Lung (tissue), 12 donors: ENCODE data around the gene TPRA1. TPM values are rescaled to one million over a fixed set of nuclear protein-coding genes. Genes with fewer than 3 reads are reported as not detected.
A peak's percentile ranks its signal among the peaks of the same experiment; 100 is the strongest.

Experiments
- ATAC-seq: fragments of 200-7000 bp; cut with Tn5 transposase; one replicate; pipeline ENCODE4 v1.9.1; 2020; ENCODE audit warnings: moderate number of reproducible peaks; ENCODE audit not compliant: insufficient read depth, low FRiP score
- DNase-seq, 3 donors: peaks; one replicate each; pipeline ENCODE4 v3.0.0-alpha.2; 2013 to 2017
- H3K27ac ChIP-seq, 2 donors: one replicate each; pipeline ENCODE4 v1.5.1; 2013; ENCODE audit warnings: mild to moderate bottlenecking in 2 of 2, moderate library complexity in 2 of 2, control low read depth in 1 of 2, inconsistent platforms in 1 of 2, low read depth in 1 of 2, low read length in 1 of 2
- H3K27me3 ChIP-seq, 3 donors: one replicate each; pipeline ENCODE4 v1.5.1; 2013; ENCODE audit warnings: low read length in 2 of 3; ENCODE audit not compliant: control insufficient read depth in 3 of 3, insufficient read depth in 3 of 3
- H3K36me3 ChIP-seq, 4 donors: one replicate each; pipeline ENCODE4 v1.5.1; 2013; ENCODE audit warnings: low read length in 4 of 4, mild to moderate bottlenecking in 1 of 4, moderate library complexity in 1 of 4; ENCODE audit not compliant: control insufficient read depth in 4 of 4, insufficient read depth in 4 of 4
- H3K4me1 ChIP-seq, 5 donors: one replicate each; pipeline ENCODE4 v1.5.1; 2013; ENCODE audit warnings: low read length in 5 of 5, mild to moderate bottlenecking in 2 of 5, moderate library complexity in 1 of 5; ENCODE audit not compliant: control insufficient read depth in 5 of 5, insufficient read depth in 5 of 5
- H3K4me3 ChIP-seq: one replicate; pipeline ENCODE4 v1.5.1; 2013; ENCODE audit warnings: mild to moderate bottlenecking, control low read depth, moderate library complexity
- H3K9ac ChIP-seq, 2 donors: one replicate each; pipeline ENCODE4 v1.5.1; 2013; ENCODE audit warnings: low read length in 2 of 2, control low read depth in 1 of 2; ENCODE audit not compliant: insufficient read depth in 1 of 2
- H3K9me3 ChIP-seq, 4 donors: one replicate each; pipeline ENCODE4 v1.5.1; 2013; ENCODE audit warnings: low read length in 3 of 4, mild to moderate bottlenecking in 1 of 4, moderate library complexity in 1 of 4; ENCODE audit not compliant: control insufficient read depth in 4 of 4, insufficient read depth in 3 of 4
- WGBS, 2 donors: extraction: QIAGEN DNeasy Blood & Tissue Kit; methylation state at CpG; one replicate each; pipeline ENCODE4 v1.1.7; 2013; 5-methylcytosine and 5-hydroxymethylcytosine counted together
- polyA plus RNA-seq, 2 donors: library from polyadenylated mRNA; stranded (reverse); fragments of 200-250 nt; gene quantifications; one replicate each; pipeline ENCODE4 v1.2.1, GENCODE V29; 2013
- total RNA-seq, 2 donors: library from RNA; depleted of rRNA in 1 of 2; stranded (reverse); fragments of >200 nt in 1 of 2; gene quantifications; one replicate each; pipeline ENCODE4 v1.2.1, GENCODE V29; 2014 to 2021
- TF ChIP-seq, protein P1 (sequence below): IDR thresholded peaks from 2 replicates; pipeline ENCODE4 v1.5.1; 2012; ENCODE audit warnings: mild to moderate bottlenecking; ENCODE audit errors: control extremely low read depth, extremely low read depth
- donor health status: control.
- donor health status: control.
- donor health status: Bipolar disorder and iron deficiency.
- donor health status: healthy.
- donor health status: DM: yes; HTN: yes; CAD: no.

Gene TPRA1
- total and polyA plus RNA-seq, 4 donors = 28.9 to 53.2 (median 38.0) TPM

DNA sequence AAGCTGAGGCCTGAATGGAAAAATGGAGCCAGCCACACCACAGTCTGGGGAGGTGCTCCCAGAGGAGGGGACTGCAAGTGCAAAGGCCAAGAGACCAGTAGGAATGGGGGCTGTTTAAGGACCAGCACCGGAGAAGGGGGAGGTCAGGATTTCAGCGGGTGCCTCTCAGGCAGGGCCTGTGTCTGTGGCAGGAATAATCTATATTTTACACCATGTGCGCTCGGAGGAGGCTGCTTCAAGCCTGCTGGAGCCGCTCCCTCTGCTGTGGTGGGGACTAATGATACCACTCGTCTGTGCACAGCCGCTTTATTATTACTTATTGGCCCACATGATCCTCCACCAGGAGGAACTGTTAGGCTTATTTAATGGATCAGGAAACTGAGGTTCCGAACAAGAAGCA, 45.3 kb downstream of the TPRA1 start:
- Histone ChIP-seq H3K4me3 (no peak overlapping the region), H3K4me1 (peaks cover 0 to 14% (median 0%) of the 10 kb centered on the region in 5 donors), H3K27ac (no peak overlapping the region), H3K36me3 (no peaks in the 10 kb centered on the region), H3K9me3 (no peaks in the 10 kb centered on the region), H3K27me3 (no peaks in the 10 kb centered on the region), H3K9ac (no peak overlapping the region)
- ATAC-seq (no peak), DNase-seq (no peak)
- TF ChIP-seq, protein P1, sequence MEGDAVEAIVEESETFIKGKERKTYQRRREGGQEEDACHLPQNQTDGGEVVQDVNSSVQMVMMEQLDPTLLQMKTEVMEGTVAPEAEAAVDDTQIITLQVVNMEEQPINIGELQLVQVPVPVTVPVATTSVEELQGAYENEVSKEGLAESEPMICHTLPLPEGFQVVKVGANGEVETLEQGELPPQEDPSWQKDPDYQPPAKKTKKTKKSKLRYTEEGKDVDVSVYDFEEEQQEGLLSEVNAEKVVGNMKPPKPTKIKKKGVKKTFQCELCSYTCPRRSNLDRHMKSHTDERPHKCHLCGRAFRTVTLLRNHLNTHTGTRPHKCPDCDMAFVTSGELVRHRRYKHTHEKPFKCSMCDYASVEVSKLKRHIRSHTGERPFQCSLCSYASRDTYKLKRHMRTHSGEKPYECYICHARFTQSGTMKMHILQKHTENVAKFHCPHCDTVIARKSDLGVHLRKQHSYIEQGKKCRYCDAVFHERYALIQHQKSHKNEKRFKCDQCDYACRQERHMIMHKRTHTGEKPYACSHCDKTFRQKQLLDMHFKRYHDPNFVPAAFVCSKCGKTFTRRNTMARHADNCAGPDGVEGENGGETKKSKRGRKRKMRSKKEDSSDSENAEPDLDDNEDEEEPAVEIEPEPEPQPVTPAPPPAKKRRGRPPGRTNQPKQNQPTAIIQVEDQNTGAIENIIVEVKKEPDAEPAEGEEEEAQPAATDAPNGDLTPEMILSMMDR = no peak
- 96 to 98% methylated on average over 8 of the region's 8 CpGs for WGBS, 2 donors

DNA sequence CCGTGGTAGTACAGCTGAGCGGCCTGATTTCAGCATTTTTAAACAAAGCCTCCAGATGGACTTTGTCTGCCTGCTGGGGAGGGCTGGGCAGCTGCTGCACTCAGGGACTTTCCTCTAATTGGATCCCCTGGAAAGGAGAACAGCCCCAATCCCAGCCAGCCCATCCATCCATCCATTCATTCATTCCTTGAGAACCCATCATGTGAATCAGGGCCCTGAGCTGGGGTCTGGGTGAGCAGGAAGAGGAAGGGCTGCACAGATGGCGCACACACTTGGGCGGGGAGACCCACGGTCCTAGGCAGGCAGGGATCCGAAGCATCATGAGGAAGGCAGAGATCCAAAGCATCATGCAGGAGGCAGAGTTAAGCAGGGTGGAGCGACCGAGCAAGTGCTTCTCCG, 45.7 kb downstream of the TPRA1 start:
- ATAC-seq (no peak), DNase-seq (no peak)
- WGBS, 2 donors = 77 to 82% methylated on average over 9 of the region's 9 CpGs

DNA sequence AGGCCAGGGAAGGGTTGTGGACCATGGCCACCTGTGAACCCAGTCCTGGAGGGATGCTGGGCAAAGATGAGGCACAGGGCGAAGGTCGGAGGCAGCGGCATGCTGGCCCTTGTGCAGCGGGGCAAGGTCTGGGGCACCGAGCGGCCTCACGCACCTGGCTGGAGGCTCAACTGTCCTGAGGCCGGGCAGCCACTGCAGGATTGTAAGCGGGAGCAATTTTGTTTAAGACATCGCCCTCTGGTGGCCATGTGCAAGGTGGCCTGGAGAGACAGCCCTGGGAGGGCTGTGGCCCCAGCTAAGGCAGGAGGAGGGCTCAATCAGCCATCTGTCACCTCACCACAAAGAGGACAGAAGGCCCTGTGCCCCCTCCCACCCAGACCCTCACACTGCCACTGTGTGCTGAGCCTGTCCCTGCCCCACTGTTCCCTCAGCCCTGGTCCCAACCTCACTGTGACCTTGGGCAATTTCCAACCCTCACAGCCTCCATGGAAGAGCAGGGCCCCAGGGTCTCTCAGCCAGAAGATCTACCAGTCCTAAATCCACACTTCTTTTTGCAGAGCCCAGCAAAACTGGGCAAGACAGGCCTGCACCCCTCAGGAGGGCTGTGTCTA, 46.2 kb downstream of the TPRA1 start:
- TF ChIP-seq, protein P1 = peak; percentile 68
- no peak overlapping the region for H3K4me3 ChIP-seq

More for the DNA sequence above, 45.7 kb downstream of the TPRA1 start:
- Histone ChIP-seq H3K9me3 (no peaks in the 10 kb centered on the region), H3K4me1 (peaks cover 0 to 14% (median 0%) of the 10 kb centered on the region in 5 donors), H3K27me3 (no peaks in the 10 kb centered on the region), H3K9ac (no peak overlapping the region), H3K36me3 (no peaks in the 10 kb centered on the region), H3K4me3 (no peak overlapping the region), H3K27ac (peak overlapping the region in 1 of 2 donors; percentile 3)
- TF ChIP-seq, protein P1 = no peak

More for the DNA sequence above, 46.2 kb downstream of the TPRA1 start:
- ATAC-seq = no peak
- no peaks in the 10 kb centered on the region for H3K9me3 ChIP-seq
- DNase-seq = peak; percentile 54 to 67 (median 61)
- no peak overlapping the region for H3K9ac ChIP-seq
- H3K27ac ChIP-seq = peak overlapping the region in 1 of 2 donors; percentile 3
- H3K27me3 ChIP-seq = no peaks in the 10 kb centered on the region
- H3K4me1 ChIP-seq = peaks cover 0 to 11% (median 0%) of the 10 kb centered on the region in 5 donors
- H3K36me3 ChIP-seq = no peaks in the 10 kb centered on the region
- 30 to 33% methylated on average over 10 of the region's 10 CpGs for WGBS, 2 donors
